GM23338 (cell line): ENCODE results near the gene TPK1. TPM values are rescaled to one million over a fixed set of nuclear protein-coding genes. Genes with fewer than 3 reads are reported as not detected.

Experiments used
- ATAC-seq: fragments of 200-7000 bp; cut with Tn5 transposase; 3 replicates; pipeline ENCODE4 v1.9.1; 2020
- DNase-seq: peaks from one replicate; pipeline ENCODE4 v3.0.0-alpha.2; 2015; ENCODE audit warnings: low spot score
- H2AFZ ChIP-seq: fragments of 200-600 bp; sonication (generic); 2 replicates; pipeline ENCODE4 v1.8.0; 2016; ENCODE audit warnings: antibody characterized with exemption, mild to moderate bottlenecking, moderate library complexity
- H3F3A ChIP-seq: fragments of 200-600 bp; sonication (generic); replicated peaks from 2 replicates; pipeline ENCODE4 v1.8.0; 2017; ENCODE audit warnings: antibody characterized with exemption, mixed run types, low read depth
- H3K27ac ChIP-seq: fragments of 200-600 bp; sonication (generic); 2 replicates; pipeline ENCODE4 v1.6.1; 2016; ENCODE audit warnings: low read depth
- H3K27me3 ChIP-seq: fragments of 200-600 bp; sonication (generic); 2 replicates; pipeline ENCODE4 v1.8.0; 2016; ENCODE audit warnings: mild to moderate bottlenecking, mixed run types, moderate library complexity; ENCODE audit not compliant: insufficient read depth
- H3K36me3 ChIP-seq: fragments of 200-600 bp; sonication (generic); 2 replicates; pipeline ENCODE4 v1.8.0; 2016; ENCODE audit warnings: mild to moderate bottlenecking; ENCODE audit not compliant: insufficient read depth
- H3K4me1 ChIP-seq: fragments of 200-600 bp; sonication (generic); 2 replicates; pipeline ENCODE4 v1.8.0; 2016; ENCODE audit warnings: mild to moderate bottlenecking, moderate library complexity; ENCODE audit not compliant: insufficient read depth
- H3K4me2 ChIP-seq: fragments of 200-600 bp; sonication (generic); 2 replicates; pipeline ENCODE4 v1.7.1; 2017; ENCODE audit warnings: mixed run types
- H3K4me3 ChIP-seq: fragments of 200-600 bp; sonication (generic); 2 replicates; pipeline ENCODE4 v1.6.1; 2016; ENCODE audit warnings: mixed run types
- H3K79me2 ChIP-seq: fragments of 200-600 bp; sonication (generic); replicated peaks from 2 replicates; pipeline ENCODE4 v1.8.0; 2017; ENCODE audit warnings: mild to moderate bottlenecking; ENCODE audit not compliant: insufficient read depth
- H3K9me2 ChIP-seq: fragments of 200-600 bp; sonication (generic); 2 replicates; pipeline ENCODE4 v1.8.0; 2017; ENCODE audit not compliant: insufficient read depth
- H4K20me1 ChIP-seq: fragments of 200-600 bp; sonication (generic); replicated peaks from 2 replicates; pipeline ENCODE4 v1.8.0; 2017; ENCODE audit warnings: mild to moderate bottlenecking; ENCODE audit not compliant: insufficient read depth
- H3K27ac Mint-ChIP-seq: 2 replicates; pipeline ENCODE4 v1.8.0; 2020; ENCODE audit warnings: inconsistent platforms, mild to moderate bottlenecking, moderate library complexity, mixed read lengths
- H3K27me3 Mint-ChIP-seq: 3 replicates; pipeline ENCODE4 v1.8.0; 2022; ENCODE audit warnings: low read depth, mild to moderate bottlenecking, moderate library complexity, mixed read lengths, inconsistent platforms; ENCODE audit not compliant: insufficient read depth, poor library complexity
- H3K36me3 Mint-ChIP-seq: 3 replicates; pipeline ENCODE4 v1.8.0; 2021; ENCODE audit warnings: low read depth, mild to moderate bottlenecking, inconsistent platforms, moderate library complexity, mixed read lengths
- H3K4me1 Mint-ChIP-seq: 3 replicates; pipeline ENCODE4 v1.8.0; 2020; ENCODE audit warnings: mild to moderate bottlenecking, inconsistent platforms, mixed read lengths
- H3K4me3 Mint-ChIP-seq: 3 replicates; pipeline ENCODE4 v1.8.0; 2021; ENCODE audit warnings: moderate library complexity, mild to moderate bottlenecking, inconsistent platforms, mixed read lengths
- H3K9me3 Mint-ChIP-seq: 3 replicates; pipeline ENCODE4 v1.8.0; 2020; ENCODE audit warnings: moderate library complexity, mild to moderate bottlenecking, inconsistent platforms, mixed read lengths
- CREB1 ChIP-seq: fragments of 250-450 bp; sonication (Bioruptor Pico); IDR thresholded peaks from 2 replicates; pipeline ENCODE4 v1.5.0; 2020; ENCODE audit warnings: low read depth, mild to moderate bottlenecking, moderate library complexity
- CTCF ChIP-seq, 2 experiments: fragments of 200-600 bp in 1 of 2; sonication (generic) in 1 of 2; conservative IDR thresholded peaks; 2 replicates each; pipeline versions ENCODE4 v1.5.1 to v1.6.1; 2016 to 2017; ENCODE audit warnings: antibody characterized with exemption in 2 of 2, low read depth in 2 of 2, mild to moderate bottlenecking in 2 of 2, moderate library complexity in 1 of 2
- EZH2phosphoT487 ChIP-seq: fragments of 200-600 bp; sonication (generic); IDR thresholded peaks from one replicate; pipeline ENCODE4 v1.8.1; 2018; ENCODE audit warnings: antibody characterized with exemption; ENCODE audit not compliant: unreplicated experiment
- NANOG ChIP-seq: IDR thresholded peaks from 2 replicates; pipeline ENCODE4 v1.6.1; 2016; ENCODE audit warnings: antibody characterized with exemption, borderline replicate concordance
- POLR2AphosphoS5 ChIP-seq: IDR thresholded peaks from 2 replicates; pipeline ENCODE4 v1.6.1; 2016; ENCODE audit warnings: antibody characterized with exemption, low read depth
- STAT1 ChIP-seq: IDR thresholded peaks from one replicate; pipeline ENCODE4 v1.6.1; 2016; ENCODE audit warnings: antibody characterized with exemption; ENCODE audit not compliant: unreplicated experiment
- ZNF114 ChIP-seq: fragments of 250-450 bp; sonication (Bioruptor Pico); IDR thresholded peaks from 2 replicates; pipeline ENCODE4 v1.5.0; 2020; ENCODE audit warnings: mild to moderate bottlenecking, moderate library complexity
- polyA plus RNA-seq: library from polyadenylated mRNA; unstranded; fragments of >200 nt; fragmentation: Nextera tagmentation; extraction: Ambion mirVana; gene quantifications from 2 replicates; pipeline ENCODE4 v1.2.1, GENCODE V29; 2016
- total RNA-seq: library from RNA; depleted of rRNA; stranded (reverse); fragments of >200 nt; shearing (Covaris generic); gene quantifications from 2 replicates; pipeline ENCODE4 v1.2.3, GENCODE V29; 2014
- TF ChIP-seq, protein P1 (sequence below): fragments of 250-450 bp; sonication (Bioruptor Pico); IDR thresholded peaks from 2 replicates; pipeline ENCODE4 v1.5.0; 2020; ENCODE audit warnings: mild to moderate bottlenecking, moderate library complexity
- TF ChIP-seq, protein P2 (sequence below): IDR thresholded peaks from one replicate; pipeline ENCODE4 v1.6.1; 2018; ENCODE audit warnings: antibody characterized with exemption; ENCODE audit not compliant: unreplicated experiment

TPK1 gene
- total and polyA plus RNA-seq, 2 experiments from 2014 or later: 2.6 to 2.9 TPM

DNA sequence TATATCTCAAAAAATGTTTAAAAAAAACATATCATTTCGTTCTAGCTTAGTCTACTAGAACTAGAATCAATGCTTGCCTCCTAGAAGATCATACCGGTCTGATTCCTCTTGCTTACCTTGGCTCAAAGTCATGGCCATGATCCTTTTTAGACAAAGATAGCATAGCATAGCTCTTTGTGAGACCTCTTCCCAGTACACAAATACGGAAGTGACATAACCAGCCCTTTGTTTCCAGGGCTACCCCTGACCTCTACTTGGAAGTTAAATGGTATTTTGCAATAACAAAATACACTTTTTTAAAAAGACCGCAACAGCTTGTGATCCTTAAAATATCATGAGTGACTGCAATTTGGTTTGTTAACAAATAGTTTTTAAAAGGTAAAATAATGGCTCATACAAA is 301.7 kb downstream of the TPK1 start:
- H3K36me3 Mint-ChIP-seq: peaks cover 26% of the 10 kb centered on the region; the same call in 2 of the 3 replicates

More for the DNA sequence above, 301.7 kb downstream of the TPK1 start:
- TF ChIP-seq ZNF114 (CRISPR knock-in tag) (no peak), CTCF (conservative IDR thresholded peaks at IDR 0.05; ENCODE audit: low read depth in 2 of 2) (no peak), EZH2phosphoT487 (no peak), POLR2AphosphoS5 (no peak), CREB1 (CRISPR knock-in tag) (no peak), STAT1 (no peak), NANOG (no peak)
- TF ChIP-seq, protein P1, sequence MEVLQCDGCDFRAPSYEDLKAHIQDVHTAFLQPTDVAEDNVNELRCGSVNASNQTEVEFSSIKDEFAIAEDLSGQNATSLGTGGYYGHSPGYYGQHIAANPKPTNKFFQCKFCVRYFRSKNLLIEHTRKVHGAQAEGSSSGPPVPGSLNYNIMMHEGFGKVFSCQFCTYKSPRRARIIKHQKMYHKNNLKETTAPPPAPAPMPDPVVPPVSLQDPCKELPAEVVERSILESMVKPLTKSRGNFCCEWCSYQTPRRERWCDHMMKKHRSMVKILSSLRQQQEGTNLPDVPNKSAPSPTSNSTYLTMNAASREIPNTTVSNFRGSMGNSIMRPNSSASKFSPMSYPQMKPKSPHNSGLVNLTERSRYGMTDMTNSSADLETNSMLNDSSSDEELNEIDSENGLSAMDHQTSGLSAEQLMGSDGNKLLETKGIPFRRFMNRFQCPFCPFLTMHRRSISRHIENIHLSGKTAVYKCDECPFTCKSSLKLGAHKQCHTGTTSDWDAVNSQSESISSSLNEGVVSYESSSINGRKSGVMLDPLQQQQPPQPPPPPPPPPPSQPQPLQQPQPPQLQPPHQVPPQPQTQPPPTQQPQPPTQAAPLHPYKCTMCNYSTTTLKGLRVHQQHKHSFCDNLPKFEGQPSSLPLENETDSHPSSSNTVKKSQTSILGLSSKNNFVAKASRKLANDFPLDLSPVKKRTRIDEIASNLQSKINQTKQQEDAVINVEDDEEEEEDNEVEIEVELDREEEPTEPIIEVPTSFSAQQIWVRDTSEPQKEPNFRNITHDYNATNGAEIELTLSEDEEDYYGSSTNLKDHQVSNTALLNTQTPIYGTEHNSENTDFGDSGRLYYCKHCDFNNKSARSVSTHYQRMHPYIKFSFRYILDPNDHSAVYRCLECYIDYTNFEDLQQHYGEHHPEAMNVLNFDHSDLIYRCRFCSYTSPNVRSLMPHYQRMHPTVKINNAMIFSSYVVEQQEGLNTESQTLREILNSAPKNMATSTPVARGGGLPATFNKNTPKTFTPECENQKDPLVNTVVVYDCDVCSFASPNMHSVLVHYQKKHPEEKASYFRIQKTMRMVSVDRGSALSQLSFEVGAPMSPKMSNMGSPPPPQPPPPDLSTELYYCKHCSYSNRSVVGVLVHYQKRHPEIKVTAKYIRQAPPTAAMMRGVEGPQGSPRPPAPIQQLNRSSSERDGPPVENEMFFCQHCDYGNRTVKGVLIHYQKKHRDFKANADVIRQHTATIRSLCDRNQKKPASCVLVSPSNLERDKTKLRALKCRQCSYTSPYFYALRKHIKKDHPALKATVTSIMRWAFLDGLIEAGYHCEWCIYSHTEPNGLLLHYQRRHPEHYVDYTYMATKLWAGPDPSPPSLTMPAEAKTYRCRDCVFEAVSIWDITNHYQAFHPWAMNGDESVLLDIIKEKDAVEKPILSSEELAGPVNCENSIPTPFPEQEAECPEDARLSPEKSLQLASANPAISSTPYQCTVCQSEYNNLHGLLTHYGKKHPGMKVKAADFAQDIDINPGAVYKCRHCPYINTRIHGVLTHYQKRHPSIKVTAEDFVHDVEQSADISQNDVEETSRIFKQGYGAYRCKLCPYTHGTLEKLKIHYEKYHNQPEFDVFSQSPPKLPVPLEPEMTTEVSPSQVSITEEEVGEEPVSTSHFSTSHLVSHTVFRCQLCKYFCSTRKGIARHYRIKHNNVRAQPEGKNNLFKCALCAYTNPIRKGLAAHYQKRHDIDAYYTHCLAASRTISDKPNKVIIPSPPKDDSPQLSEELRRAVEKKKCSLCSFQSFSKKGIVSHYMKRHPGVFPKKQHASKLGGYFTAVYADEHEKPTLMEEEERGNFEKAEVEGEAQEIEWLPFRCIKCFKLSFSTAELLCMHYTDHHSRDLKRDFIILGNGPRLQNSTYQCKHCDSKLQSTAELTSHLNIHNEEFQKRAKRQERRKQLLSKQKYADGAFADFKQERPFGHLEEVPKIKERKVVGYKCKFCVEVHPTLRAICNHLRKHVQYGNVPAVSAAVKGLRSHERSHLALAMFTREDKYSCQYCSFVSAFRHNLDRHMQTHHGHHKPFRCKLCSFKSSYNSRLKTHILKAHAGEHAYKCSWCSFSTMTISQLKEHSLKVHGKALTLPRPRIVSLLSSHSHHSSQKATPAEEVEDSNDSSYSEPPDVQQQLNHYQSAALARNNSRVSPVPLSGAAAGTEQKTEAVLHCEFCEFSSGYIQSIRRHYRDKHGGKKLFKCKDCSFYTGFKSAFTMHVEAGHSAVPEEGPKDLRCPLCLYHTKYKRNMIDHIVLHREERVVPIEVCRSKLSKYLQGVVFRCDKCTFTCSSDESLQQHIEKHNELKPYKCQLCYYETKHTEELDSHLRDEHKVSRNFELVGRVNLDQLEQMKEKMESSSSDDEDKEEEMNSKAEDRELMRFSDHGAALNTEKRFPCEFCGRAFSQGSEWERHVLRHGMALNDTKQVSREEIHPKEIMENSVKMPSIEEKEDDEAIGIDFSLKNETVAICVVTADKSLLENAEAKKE: no peak
- TF ChIP-seq, protein P2, sequence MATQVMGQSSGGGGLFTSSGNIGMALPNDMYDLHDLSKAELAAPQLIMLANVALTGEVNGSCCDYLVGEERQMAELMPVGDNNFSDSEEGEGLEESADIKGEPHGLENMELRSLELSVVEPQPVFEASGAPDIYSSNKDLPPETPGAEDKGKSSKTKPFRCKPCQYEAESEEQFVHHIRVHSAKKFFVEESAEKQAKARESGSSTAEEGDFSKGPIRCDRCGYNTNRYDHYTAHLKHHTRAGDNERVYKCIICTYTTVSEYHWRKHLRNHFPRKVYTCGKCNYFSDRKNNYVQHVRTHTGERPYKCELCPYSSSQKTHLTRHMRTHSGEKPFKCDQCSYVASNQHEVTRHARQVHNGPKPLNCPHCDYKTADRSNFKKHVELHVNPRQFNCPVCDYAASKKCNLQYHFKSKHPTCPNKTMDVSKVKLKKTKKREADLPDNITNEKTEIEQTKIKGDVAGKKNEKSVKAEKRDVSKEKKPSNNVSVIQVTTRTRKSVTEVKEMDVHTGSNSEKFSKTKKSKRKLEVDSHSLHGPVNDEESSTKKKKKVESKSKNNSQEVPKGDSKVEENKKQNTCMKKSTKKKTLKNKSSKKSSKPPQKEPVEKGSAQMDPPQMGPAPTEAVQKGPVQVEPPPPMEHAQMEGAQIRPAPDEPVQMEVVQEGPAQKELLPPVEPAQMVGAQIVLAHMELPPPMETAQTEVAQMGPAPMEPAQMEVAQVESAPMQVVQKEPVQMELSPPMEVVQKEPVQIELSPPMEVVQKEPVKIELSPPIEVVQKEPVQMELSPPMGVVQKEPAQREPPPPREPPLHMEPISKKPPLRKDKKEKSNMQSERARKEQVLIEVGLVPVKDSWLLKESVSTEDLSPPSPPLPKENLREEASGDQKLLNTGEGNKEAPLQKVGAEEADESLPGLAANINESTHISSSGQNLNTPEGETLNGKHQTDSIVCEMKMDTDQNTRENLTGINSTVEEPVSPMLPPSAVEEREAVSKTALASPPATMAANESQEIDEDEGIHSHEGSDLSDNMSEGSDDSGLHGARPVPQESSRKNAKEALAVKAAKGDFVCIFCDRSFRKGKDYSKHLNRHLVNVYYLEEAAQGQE: no peak
- H3K9me2 ChIP-seq: no peaks in the 10 kb centered on the region
- H3K4me1 ChIP-seq: 0 out of 2 replicates have a peak, but pooled peaks cover 3% of the 10 kb centered on the region
- no peaks in the 10 kb centered on the region for H3F3A ChIP-seq
- no peaks in the 10 kb centered on the region for H4K20me1 ChIP-seq
- H3K36me3 ChIP-seq: no peaks in the 10 kb centered on the region
- Mint-ChIP-seq H3K4me3 (no peak overlapping the region), H3K4me1 (peaks cover 23% of the 10 kb centered on the region), H3K9me3 (peaks cover 26% of the 10 kb centered on the region), H3K27me3 (no peaks in the 10 kb centered on the region), H3K27ac (peak overlapping the region; percentile 73)
- no peak overlapping the region for H3K4me3 ChIP-seq
- H3K27me3 ChIP-seq: no peaks in the 10 kb centered on the region
- no peaks in the 10 kb centered on the region for H3K79me2 ChIP-seq
- peak; percentile 39 for DNase-seq
- 0 out of 2 replicates have a peak overlapping the region, but pooled peaks have one; percentile 6 for H3K4me2 ChIP-seq
- H3K27ac ChIP-seq: peak overlapping the region; percentile 77
- H2AFZ ChIP-seq: no peak overlapping the region
- peak; percentile 57 for ATAC-seq
